ENCODE measurements around the gene RAD54L2.
"Not testable (repeated sequence)": the region's sequence is repeated elsewhere in the genome, so short reads cannot be mapped to it uniquely, and the experiment has no call there.

RAD54L2 gene

DNA sequence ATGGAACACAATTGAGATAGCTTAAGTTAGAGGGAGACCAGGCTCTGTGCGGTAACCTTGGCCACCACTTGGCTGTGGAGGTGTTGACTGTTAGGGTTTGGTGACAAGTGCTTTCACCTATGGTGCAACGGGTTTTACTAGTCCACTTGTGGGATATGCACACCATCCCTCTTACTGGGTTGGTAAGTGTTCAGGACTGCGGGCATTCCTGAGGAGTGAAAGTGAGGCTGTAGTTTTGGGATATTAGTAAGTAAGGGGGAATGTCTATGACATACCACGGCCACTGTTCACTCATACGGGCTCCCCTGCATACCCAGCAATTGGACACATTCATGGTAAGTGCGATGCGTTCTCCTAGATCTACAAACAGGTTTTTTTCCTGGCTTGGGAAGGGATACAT is 8.0 kb upstream of the RAD54L2 start:
- H3K4me2 ChIP-seq = no peak overlapping the region
- no peaks in the 10 kb centered on the region for H3K79me2 ChIP-seq (ENCODE audit: insufficient read depth, low read depth)
- no peak overlapping the region for H3K9ac ChIP-seq
- H3K27ac ChIP-seq = no peak overlapping the region
- no peaks in the 10 kb centered on the region for H3K27me3 ChIP-seq (ENCODE audit: insufficient read depth, low read depth)
- H4K20me1 ChIP-seq (ENCODE audit: insufficient read depth) = no peaks in the 10 kb centered on the region
- TF ChIP-seq, protein P1, sequence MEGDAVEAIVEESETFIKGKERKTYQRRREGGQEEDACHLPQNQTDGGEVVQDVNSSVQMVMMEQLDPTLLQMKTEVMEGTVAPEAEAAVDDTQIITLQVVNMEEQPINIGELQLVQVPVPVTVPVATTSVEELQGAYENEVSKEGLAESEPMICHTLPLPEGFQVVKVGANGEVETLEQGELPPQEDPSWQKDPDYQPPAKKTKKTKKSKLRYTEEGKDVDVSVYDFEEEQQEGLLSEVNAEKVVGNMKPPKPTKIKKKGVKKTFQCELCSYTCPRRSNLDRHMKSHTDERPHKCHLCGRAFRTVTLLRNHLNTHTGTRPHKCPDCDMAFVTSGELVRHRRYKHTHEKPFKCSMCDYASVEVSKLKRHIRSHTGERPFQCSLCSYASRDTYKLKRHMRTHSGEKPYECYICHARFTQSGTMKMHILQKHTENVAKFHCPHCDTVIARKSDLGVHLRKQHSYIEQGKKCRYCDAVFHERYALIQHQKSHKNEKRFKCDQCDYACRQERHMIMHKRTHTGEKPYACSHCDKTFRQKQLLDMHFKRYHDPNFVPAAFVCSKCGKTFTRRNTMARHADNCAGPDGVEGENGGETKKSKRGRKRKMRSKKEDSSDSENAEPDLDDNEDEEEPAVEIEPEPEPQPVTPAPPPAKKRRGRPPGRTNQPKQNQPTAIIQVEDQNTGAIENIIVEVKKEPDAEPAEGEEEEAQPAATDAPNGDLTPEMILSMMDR (conservative IDR thresholded peaks at IDR 0.05; ENCODE audit: low read depth, low read length) = no peak
- H3K4me1 ChIP-seq (ENCODE audit: low read depth, poor library complexity, severe bottlenecking) = no peaks in the 10 kb centered on the region
- H3K4me3 ChIP-seq (IDR thresholded peaks at IDR 0.05; ENCODE audit: insufficient read depth, low read depth, low read length) = no peak overlapping the region
- H3K36me3 ChIP-seq (ENCODE audit: insufficient read depth) = no peaks in the 10 kb centered on the region
- H2AFZ ChIP-seq (ENCODE audit: low read depth) = no peak overlapping the region

DNA sequence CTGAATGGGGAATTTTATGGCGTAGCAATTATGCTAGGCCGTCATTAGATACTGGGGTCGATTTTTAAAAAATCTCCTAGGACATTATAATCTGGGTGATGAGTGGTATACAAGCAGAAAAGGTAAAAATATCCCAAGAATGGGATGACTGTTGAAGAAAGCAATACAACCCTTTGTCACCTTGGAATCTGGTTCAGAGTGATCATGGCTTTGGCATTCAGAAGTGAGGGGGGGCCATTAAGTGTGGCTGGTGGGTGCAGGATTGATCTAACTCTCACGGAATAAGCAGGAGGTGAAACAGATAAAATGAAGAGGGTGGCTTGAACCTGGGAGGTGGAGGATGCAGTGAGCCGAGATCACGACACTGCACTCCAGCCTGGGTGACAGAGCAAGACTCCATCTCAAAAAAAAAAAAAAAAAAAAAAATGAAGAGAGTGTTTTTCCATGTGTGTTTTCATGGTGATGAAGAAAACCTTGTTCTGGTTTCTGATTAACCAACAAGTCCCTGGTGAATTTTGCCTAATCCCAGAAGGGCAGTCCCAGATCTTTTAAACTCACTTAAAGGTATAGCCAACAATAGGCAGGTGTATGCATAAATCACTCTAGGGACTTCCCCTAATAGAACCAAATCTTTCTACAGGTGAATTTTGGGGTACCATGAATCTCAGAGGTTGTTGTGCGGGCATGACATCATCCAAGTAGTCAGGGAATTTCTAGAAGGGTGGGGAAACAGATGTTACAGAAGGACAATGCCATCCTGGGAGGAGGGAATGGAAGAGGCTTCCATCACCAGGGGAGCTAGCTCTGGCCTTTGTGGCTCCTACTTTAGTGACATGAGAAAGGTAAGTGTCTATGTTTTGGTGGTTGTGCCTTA is 3.1 kb upstream of the RAD54L2 start:
- Histone ChIP-seq H3K27ac (no peak overlapping the region), H3K4me3 (IDR thresholded peaks at IDR 0.05; ENCODE audit: insufficient read depth, low read depth, low read length) (no peak overlapping the region), H3K4me1 (ENCODE audit: low read depth, poor library complexity, severe bottlenecking) (peaks cover 8% of the 10 kb centered on the region), H3K27me3 (ENCODE audit: insufficient read depth, low read depth) (no peaks in the 10 kb centered on the region), H3K4me2 (no peak overlapping the region), H3K79me2 (ENCODE audit: insufficient read depth, low read depth) (peaks cover 6% of the 10 kb centered on the region; the same call in 1 of the 2 replicates), H3K36me3 (ENCODE audit: insufficient read depth) (no peaks in the 10 kb centered on the region), H4K20me1 (ENCODE audit: insufficient read depth) (no peaks in the 10 kb centered on the region), H3K9ac (no peak overlapping the region), H2AFZ (ENCODE audit: low read depth) (no peak overlapping the region)
- TF ChIP-seq, protein P1 (conservative IDR thresholded peaks at IDR 0.05; ENCODE audit: low read depth, low read length) = no peak

DNA sequence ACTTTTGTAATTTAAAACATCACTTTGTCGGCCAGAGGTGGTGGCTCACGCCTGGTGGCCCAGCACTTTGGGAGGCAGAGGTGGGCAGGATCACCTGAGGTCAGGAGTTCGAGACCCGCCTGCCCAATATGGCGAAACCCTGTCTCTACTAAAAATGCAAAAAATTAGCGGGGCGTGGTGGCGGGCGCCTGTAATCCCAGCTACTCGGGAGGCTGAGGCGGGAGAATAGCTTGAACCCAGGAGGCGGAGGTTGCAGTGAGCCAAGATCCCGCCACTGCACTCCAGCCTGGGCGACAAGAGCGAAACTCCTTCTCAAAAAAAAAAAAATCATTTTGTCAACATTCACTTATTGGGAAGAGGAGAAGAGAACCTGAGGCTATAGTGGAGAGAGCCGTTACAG is 888 bp upstream of the RAD54L2 start:
- not testable (repeated sequence) for H3K27ac ChIP-seq; H4K20me1 ChIP-seq (ENCODE audit: insufficient read depth); H3K27me3 ChIP-seq (ENCODE audit: insufficient read depth, low read depth); H3K4me1 ChIP-seq (ENCODE audit: low read depth, poor library complexity, severe bottlenecking); H3K4me3 ChIP-seq (IDR thresholded peaks at IDR 0.05; ENCODE audit: insufficient read depth, low read depth, low read length); H3K36me3 ChIP-seq (ENCODE audit: insufficient read depth); H3K9ac ChIP-seq
- peak overlapping the region; percentile 72 for H2AFZ ChIP-seq (ENCODE audit: low read depth)
- H3K4me2 ChIP-seq = peak overlapping the region; percentile 71
- H3K79me2 ChIP-seq (ENCODE audit: insufficient read depth, low read depth) = peaks cover 15% of the 10 kb centered on the region; the same call in 1 of the 2 replicates

DNA sequence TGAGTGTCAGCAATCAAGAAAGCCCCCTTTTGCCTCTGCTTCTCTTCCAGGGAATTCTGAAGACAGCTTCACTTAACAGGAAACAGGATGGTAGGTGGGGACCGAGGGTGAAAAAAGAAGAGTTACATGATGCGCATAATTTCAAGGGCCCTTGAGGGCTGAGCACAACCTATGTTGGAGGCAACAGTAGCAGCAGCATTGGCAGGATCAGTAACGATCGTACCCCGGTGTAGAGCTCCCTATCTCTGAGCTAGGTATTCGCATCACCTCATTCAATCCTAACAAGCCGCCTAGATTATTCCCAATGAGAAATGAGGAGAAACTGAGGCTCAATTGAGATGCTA is 432 bp upstream of the RAD54L2 start:
- Histone ChIP-seq H3K4me3 (IDR thresholded peaks at IDR 0.05; ENCODE audit: insufficient read depth, low read depth, low read length) (peak overlapping the region; percentile 56), H3K27me3 (ENCODE audit: insufficient read depth, low read depth) (no peaks in the 10 kb centered on the region), H3K27ac (no peak overlapping the region), H2AFZ (ENCODE audit: low read depth) (peak overlapping the region; percentile 72), H3K4me1 (ENCODE audit: low read depth, poor library complexity, severe bottlenecking) (peaks cover 9% of the 10 kb centered on the region), H3K79me2 (ENCODE audit: insufficient read depth, low read depth) (peaks cover 15% of the 10 kb centered on the region; the same call in 1 of the 2 replicates), H4K20me1 (ENCODE audit: insufficient read depth) (no peaks in the 10 kb centered on the region), H3K4me2 (peak overlapping the region; percentile 71), H3K9ac (peak overlapping the region; percentile 80; the same call in 1 of the 2 replicates), H3K36me3 (ENCODE audit: insufficient read depth) (no peaks in the 10 kb centered on the region)
- TF ChIP-seq, protein P1 (conservative IDR thresholded peaks at IDR 0.05; ENCODE audit: low read depth, low read length) = no peak

All from KMS-11 (cell line).